ELR (cell line): ENCODE measurements around the gene RAB7A.
A peak's percentile ranks its signal among the peaks of the same experiment; 100 is the strongest.
"Not testable (repeated sequence)": the region's sequence is repeated elsewhere in the genome, so short reads cannot be mapped to it uniquely, and the experiment has no call there.

Experiments
- DNase-seq: peaks from one replicate; pipeline ENCODE4 v3.0.0-alpha.2; 2015; ENCODE audit warnings: low read depth

The RAB7A gene

DNA sequence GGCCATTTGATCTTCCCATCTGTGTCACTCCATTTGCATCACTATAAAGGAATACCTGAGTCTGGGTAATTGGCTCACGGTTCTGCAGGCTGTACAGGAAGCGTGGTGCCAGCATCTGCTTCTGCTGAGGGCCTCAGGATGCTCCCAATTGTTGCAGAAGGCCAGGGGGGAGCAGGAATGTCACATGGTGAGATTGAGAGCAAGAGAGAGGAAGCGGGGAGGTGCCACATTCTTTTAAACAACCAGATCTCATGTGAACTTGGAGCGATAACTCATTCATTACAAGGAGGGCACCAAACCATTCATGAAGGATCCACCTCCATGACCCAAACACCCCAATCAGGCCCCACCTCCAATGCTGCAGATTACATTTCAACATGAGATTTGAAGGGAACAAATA is 13.1 kb upstream of the RAB7A start:
- no peak for DNase-seq

DNA sequence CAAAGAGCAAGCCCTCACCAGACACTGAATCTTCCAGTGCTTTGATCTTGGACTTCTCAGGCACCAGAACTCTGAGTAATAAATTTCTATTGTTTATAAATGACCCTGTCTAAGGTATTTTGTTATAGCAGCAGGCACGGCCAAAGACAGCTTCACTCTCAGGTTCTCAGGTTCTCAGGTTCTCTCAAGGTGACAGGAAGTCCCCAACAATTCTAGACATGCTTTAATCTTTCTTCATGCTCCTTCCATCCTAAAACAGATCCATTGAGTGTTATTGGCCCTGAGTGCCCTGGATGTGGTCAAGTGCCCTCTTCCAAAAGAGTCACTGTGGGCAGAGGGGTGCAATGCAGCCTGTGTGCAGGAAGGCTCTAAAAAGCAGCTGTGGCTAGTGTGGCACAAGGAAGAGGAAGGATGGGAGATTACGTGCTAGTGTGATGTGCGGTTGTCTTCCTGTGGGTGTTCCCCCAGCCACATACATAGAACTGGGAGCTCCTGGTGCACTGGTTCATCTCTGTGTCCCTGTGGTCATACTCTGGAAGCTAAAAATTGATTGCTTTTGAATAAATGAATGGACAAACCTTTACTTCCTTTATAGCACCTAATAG is 11.0 kb upstream of the RAB7A start:
- DNase-seq = no peak

DNA sequence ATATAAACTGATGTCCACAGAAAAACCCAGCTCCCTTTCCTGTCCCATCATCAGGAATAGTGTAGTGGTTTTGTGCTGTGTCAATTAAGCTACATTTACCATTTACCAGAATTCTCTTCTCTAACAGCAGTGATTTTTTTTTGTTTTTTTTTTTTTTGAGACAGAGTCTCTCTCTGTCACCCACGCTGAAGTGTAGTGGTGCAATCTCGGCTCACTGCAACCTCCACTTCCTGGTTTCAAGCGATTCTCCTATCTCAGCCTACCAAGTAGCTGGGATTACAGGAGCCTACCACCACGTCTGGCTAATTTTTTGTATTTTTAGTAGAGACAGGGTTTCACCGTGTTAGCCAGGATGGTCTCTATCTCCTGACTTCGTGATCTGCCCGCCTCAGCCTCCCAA is 7.1 kb upstream of the RAB7A start:
- DNase-seq = not testable (repeated sequence)

DNA sequence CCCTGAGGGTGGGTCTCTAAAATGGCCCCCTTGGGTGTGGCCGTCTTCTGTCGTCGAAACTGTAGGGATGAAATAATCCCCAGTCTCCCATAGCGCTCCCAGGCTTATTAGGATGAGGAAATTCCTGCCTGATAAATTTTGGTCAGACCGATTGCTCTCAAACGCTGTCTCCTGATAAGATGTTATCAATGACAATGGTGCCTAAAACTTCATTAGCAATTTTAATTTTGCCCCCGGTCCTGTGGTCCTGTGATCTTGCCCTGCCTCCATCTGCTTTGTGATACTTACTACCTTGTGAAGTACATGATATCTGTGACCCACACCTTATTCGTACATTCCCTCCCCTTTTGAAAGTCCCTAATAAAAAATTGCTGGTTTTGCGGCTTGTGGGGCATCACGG is 5.1 kb upstream of the RAB7A start:
- DNase-seq = no peak

DNA sequence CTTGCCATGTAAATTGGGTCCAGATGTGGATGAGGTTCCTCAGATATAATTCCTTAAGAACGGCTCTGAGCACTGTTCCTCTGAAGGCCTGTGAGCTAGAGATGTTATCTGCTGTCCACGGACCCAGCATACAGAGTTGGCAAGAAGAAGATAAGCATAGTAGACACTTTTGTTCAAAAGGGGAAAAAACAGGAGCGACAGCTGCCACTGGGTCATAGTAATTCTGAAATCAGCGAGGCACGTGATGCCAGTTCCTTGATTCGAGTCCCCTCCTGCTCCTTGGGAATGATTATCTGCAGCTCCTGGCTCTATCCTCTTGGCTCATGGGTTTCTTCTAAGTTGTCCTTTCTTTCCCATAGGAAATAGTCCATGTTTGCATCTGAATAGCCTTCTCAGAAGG is 2.5 kb upstream of the RAB7A start:
- DNase-seq = no peak

DNA sequence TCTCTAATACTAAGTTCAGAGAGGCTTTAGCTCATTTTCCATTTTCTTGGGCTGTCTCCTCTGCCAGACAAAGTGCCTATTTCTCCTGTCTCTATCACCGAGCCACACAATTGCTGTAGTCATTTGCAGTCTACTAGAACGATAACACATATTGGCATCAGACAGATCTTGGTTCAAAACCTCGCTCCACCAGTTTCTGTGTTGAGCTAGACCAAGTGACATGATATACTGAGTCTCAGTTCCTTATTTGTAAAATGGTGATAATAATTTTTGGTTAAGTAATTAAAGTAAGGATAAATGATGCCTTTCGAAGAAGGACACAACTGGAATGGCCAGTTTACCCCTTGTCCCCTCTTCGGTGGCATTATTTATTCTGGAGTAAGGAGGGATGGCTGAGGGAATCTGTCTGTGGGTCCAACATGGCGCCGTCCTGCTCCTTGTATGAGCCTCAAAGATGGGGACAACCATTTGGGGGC is 398 bp upstream of the RAB7A start:
- DNase-seq = no peak

DNA sequence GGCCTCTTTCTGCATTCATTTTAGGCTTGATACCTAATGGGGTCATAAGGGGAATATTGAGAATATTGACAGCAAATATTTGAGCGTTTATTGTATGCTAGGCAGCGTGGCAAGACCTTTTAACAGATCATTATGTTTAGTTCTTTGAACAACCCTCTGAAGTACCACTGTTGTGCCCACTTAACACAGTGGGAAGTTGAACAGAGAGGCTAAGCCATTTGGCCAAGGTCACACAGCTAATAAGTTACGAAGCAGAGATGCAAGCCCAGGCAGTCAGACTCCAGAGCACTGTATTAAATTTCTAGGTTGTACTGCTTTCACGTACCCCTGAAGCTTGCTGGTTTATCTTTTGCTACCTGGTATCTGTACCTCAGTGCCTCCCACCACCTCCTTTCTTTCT is 1.1 kb downstream of the RAB7A start:
- DNase-seq = peak; percentile 11

DNA sequence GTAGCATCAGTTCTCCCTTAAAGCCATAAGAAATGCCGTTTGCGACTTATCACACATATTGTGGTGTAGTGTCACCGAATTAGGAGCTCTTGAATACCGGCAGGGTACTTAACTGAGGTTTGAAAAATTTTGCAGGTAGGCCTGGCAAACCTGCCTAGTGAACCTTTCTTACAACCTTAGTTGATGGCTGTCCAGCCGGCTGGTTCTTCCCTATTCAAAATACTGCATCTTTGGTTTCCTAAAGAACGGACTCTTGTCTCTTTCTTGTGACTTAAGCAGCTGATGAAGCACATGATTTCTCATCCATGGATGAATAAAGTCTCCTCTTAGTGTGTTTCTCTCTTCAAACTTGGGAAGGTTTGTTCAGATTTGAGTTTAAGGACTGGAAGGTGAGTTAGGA is 1.5 kb downstream of the RAB7A start:
- DNase-seq = no peak

DNA sequence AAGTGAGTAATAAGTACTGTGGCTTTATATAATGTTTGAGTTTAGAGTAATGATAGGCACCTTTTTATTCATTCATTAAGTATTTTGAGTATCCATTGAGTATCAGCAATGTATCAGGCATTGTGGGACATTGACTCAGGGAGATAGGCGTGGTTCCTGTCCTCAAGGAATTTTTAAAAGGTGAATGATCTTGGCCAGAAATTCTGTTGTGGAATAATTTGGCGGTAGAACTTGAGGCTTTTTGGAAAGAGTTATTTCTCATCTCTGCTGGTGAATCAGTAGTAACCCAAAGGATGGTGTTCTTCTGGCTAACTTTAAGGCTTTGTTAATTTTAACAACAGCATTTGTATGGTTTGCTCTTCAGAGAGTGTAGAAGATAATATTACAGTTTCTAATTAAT is 2.0 kb downstream of the RAB7A start:
- DNase-seq = peak; percentile 75

DNA sequence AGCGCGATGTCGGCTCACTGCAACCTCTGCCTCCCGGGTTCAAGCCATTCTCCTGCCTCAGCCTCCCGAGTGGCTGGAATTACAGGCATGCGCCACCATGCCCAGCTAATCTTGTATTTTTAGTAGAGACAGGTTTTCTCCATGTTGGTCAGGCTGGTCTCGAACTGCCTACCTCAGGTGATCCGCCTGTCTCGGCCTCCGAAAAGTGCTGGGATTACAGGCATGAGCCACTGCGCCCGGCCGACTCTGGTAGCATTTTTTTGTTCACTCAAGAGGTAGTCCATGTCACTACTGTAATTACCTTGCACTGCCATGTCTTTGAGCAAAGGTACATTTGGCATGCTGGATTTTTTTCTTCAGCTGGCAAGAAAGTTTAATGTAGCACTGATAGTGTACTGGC is 2.5 kb downstream of the RAB7A start:
- not testable (repeated sequence) for DNase-seq

DNA sequence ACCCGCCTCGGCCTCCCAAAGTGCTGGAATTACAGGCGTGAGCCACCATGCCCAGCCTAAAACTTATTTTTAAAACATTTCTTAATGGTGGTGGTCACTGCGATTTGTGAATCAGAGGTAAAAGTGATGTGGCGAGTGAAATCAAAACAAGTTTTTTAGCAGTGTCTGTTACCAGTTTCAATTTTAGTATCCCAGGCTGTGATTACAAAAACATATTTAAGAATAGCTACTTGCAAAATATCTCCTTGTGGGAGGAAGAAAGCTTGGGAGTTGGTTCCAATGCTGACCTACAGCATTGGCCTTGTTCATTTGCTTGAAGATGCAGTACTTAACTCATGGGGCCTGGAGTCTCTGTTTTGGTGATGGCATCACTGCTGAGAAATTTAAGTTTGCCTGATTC is 4.5 kb downstream of the RAB7A start:
- no peak for DNase-seq

DNA sequence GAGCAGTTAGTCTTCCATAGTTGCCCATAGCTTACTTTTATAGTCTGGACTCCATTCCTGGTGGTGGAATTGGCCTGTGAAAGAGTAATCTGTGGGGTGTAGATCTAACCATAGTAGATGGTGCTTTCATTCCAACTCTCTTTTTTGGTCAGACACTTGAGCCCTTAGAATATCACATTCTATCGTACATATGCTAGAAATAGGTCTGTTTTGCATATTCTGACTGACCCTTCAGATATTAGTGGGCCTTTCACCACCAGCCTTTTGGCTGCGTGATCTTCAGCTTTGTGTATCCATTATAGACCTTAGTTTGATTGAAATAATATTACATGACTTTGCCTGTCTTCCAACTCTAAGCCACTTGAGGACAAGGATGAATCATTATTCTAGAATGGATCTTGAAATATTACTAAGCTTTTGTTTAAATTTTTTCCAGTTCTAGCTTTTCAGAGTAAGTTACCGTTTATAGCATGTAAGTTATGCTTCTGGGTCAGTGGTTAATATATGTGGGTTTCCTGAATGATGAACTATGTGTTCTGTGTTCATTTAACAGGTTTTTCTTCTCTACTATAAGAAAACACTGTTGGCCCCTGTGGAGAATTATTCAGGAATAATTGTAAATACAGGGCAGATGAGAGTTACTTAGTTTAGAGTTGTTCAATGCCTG is 8.7 kb downstream of the RAB7A start:
- peak; percentile 21 for DNase-seq

DNA sequence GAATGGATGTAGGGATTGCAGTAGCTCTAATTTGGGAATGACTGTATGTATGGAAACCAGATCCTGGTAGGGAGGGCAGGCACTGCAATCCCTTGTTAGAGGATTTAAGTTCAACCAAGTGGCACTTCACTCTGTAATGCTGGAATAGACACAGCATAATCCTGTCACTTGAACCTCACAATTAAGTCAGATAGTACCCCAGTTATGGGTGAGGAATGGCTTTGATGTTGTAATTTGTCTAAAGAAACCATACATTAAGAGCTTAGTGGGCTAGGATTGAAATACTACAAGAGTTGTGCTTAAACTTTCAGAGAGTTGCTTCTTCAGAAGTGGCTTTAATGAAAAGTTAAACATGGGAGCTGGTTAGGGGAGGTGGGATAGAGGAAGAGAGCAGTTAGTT is 9.3 kb downstream of the RAB7A start:
- no peak for DNase-seq

DNA sequence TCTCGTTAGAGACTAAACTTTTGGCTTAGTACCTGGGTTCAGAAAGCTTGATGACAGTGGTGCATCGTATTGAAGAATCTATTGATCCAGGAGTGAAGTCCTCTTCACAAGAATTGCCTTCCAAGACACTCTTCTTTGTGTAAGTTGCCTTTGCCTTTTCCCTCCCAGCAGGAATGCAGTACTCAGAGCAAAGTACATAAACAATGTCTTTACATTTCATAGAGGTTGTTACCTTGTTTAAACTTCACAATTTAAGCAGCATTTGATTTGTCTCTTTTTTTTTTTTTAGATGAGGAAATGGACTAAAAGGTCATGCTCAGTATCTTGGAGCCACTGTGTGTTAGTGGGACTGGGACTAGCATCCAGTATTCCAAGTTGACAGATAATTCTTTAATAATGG is 9.9 kb downstream of the RAB7A start:
- DNase-seq = no peak

DNA sequence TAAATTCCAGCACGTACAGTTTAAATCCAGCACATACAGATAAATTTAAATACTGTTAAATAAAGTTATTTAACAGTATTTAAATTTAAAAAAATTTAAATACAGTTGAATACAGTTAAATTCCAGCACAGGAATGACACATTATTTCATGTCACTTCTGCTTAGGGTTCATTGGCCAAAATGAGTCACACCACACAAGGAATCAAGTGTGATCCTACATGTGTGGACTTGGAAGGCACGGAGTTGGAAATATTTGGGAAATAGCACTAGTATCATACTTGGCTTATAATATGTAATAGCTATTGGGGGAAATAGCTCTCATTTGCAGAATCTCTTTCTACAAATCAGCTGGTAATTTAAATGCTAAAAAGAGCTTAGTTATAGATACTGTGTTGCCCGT is 10.6 kb downstream of the RAB7A start:
- peak; percentile 37 for DNase-seq

DNA sequence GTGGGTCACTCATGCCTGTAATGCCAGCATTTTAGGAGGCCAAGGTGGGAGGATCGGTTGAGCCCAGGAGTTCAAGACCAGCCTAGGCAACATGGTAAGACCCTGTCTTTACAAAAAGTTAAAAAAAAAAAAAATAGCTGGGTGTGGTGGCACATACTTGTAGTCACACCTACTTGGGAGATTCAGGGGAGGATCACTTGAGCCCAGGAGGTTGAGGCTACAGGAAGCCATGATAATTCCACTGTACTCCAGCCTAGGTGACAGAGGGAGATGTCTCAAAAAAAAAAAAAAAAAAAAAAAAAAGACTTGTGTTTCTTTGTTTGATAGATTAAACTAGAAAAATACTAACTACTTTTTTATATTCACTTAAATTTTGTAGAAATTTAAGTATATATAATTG is 14.6 kb downstream of the RAB7A start:
- no peak for DNase-seq

DNA sequence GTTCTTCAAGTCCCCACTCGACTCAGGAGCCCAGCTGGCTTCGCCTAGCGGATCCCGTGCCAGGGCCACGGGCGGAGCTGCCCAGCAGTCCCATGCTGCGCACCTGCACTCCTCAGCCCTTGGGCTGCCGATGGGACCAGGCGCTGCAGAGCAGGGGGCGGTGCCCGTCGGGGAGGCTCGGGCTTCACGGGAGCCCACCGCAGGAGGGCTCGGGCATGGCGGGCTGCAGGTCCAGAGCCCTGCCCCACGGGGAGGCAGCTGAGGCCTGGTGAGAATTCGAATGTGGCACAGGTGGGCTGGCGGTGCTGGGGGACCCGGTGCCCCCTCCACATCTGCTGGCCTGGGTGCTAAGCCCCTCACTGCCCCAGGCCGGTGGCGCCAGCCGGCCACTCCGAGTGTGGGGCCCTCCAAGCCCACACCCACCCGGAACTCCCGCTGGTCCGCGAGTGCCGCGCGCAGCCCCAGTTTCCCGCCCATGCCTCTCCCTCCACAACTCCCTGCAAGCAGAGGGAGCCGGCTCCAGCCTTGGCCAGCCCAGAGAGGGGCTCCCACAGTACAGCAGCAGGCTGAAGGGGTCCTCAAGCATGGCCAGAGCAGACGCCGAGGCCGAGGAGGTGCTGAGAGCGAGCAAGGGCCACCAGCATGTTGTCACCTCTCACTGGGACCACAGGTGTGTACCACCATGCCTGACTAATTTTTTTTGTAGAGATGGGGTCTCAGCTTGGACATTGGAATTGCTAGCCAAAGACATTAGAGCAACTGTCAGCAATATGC is 17.0 kb downstream of the RAB7A start:
- no peak for DNase-seq

DNA sequence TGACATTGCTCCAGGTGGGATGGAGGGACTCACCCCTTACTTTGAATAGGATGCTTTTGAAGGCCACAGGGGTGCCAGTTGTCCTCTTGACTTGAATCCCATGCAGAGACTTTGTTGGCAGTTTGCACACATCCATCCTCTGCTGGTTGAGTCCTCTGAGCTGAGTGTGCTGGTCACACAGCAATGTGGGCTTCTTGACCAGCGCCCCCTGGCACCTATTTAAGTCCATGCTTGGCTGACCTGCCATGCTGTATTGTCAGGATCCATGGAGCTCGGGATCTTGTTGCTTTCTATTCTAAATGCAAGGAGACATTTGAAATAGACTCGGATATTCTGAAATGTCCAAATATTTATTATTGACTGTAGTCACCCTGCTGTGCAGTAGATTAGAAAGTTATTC is 19.8 kb downstream of the RAB7A start:
- DNase-seq = peak; percentile 26

DNA sequence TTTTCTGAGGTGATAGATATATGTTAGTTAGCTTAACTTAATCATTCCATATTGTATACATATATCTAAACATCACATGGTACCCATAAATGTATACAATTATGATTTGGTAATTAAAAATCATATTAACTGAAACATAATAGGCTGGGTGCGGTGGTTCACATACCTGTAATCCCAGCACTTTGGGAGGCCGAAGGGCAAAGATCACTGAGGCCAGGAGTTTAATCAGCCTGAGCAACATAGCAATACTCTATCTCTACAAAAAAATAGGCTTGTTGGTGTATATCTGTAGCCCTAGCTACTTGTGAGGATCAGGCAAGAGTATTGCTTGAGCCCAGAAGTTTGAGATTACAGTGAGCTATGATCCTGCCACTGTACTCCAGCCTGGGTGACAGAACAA is 20.9 kb downstream of the RAB7A start:
- no peak for DNase-seq

DNA sequence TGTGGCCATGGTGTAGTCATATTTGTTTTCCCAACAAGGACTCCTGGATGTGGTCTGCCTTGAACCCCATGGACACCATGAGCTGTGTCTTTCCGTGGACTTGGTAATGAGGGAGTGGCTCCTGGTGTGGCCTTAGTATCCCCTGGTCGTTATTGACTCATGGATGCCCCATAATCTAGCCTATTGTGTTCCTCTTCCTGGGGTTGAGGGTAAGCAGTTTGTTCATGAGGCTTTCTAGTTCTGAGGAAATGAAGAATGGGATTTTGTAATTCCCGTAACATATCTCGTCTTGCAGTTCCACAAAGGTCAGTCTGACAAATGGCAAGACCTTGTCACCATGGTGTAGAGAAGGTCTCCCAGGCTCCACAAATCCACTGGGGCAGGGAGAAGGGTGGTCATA is 22.6 kb downstream of the RAB7A start:
- DNase-seq = no peak

DNA sequence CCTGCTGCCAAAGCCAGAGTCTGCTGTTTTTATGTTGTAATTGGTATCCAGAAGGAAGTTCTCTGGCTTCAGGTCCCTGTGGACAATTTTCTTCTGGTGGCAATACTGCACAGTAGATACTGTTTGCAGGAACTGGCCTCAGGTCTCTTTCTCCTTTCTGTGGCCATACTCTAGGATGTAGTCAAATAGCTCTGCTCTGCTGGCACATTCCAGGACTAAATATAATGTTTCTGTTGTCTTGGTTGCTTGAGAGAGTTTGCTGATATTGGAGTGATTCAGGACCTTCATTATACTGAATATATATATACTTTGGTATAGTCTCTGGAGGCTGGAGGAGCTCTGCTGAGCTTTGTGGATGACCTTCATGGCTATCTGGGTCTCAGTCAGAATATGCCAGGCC is 23.1 kb downstream of the RAB7A start:
- DNase-seq = no peak

DNA sequence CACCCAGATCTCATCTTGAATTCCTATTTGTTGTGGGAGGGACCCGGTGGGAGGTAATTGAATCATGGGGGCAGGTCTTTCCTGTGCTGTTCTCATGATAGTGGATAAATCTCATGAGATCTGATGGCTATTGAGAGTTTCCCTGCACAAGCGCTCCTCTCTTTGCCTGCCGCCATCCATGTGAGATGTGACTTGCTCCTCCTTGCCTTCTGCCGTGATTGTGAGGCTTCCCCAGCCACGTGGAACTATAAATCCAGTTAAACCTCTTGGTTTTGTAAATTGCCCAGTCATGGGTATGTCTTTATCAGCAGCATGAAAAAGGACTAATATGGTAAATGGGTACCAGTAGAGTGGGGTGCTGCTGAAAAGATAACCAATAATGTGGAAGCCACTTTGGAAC is 23.6 kb downstream of the RAB7A start:
- DNase-seq = not testable (repeated sequence)

DNA sequence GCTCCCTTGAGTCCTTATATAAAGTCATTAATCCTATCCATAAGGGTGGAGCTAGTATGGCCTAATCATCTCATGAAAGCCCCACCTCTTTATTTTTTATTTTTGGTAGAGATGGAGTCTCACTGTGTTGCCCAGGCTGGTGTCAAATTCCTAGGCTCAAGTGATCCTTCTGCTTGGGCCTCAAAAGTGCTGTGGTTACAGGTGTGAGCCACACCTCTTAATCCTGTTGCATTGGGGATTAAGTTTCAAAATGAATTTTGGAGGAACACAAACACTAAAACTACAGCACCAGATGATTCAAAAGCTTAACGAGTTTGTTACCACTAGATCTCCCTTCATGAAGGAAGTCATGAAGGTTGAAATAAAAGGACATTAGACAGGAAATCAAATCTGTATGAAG is 27.7 kb downstream of the RAB7A start:
- DNase-seq = no peak
